H1 (cell line): ENCODE measurements around the gene PDE9A. TPM values are rescaled to one million over a fixed set of nuclear protein-coding genes. Genes with fewer than 3 reads are reported as not detected.

Source experiments
- CTCF ChIA-PET: fragments of 300-600 bp; sonication (Branson Sonifier 250); formaldehyde crosslinking; loops from one replicate; lab custom pipeline; 2021; ENCODE audit not compliant: partially characterized antibody; lab: Charles Lee
- POLR2A ChIA-PET: fragments of 300-600 bp; sonication (Branson Sonifier 250); formaldehyde crosslinking; loops from one replicate; lab custom pipeline; 2021; ENCODE audit warnings: inconsistent platforms; ENCODE audit not compliant: partially characterized antibody; lab: Charles Lee
- DNase-seq, 2 experiments: peaks; one replicate each; pipeline versions ENCODE4 v3.0.0 to v3.0.0-alpha.2; 2010 to 2022; ENCODE audit warnings: low spot score in 2 of 2, low read depth in 1 of 2, mixed read lengths in 1 of 2
- FAIRE-seq: peaks from 2 replicates; lab custom pipeline; 2011; peaks lifted over from hg19 to GRCh38; lab: Jason Lieb, UNC
- H2AFZ ChIP-seq: 2 replicates; pipeline ENCODE4 v1.8.1; 2012; ENCODE audit warnings: low read length, inconsistent platforms
- H2AK5ac ChIP-seq: 2 replicates; pipeline ENCODE4 v1.6.1; 2013; ENCODE audit warnings: low read depth, low read length
- H2BK120ac ChIP-seq: replicated peaks from 2 replicates; pipeline ENCODE3; 2013; ENCODE audit warnings: low read depth, low read length, inconsistent platforms
- H2BK12ac ChIP-seq: 2 replicates; pipeline ENCODE4 v1.6.1; 2013; ENCODE audit warnings: low read depth, low read length
- H2BK15ac ChIP-seq: 2 replicates; pipeline ENCODE4 v1.6.1; 2013; ENCODE audit warnings: low read length
- H2BK20ac ChIP-seq: 2 replicates; pipeline ENCODE4 v1.6.1; 2013; ENCODE audit warnings: low read length
- H2BK5ac ChIP-seq: 2 replicates; pipeline ENCODE4 v1.6.1; 2013; ENCODE audit warnings: low read depth, low read length
- H3K14ac ChIP-seq: 2 replicates; pipeline ENCODE4 v1.6.1; 2013; ENCODE audit warnings: inconsistent platforms; ENCODE audit not compliant: insufficient read length
- H3K18ac ChIP-seq: 2 replicates; pipeline ENCODE4 v1.6.1; 2013; ENCODE audit warnings: low read length; ENCODE audit errors: extremely low read depth
- H3K23ac ChIP-seq: 2 replicates; pipeline ENCODE4 v1.6.1; 2013; ENCODE audit warnings: inconsistent platforms; ENCODE audit not compliant: insufficient read length
- H3K23me2 ChIP-seq: 2 replicates; pipeline ENCODE4 v1.6.1; 2013; ENCODE audit warnings: low read depth, low read length
- H3K27ac ChIP-seq: 2 replicates; pipeline ENCODE4 v1.6.1; 2011; ENCODE audit warnings: low read depth, low read length, inconsistent platforms
- H3K27me3 ChIP-seq, 4 experiments: replicated peaks in 1 of 4; 1 replicate in 1 of 4; 2 replicates in 3 of 4; pipeline versions ENCODE4 v1.6.1 to v1.8.1; 2011 to 2013; ENCODE audit warnings: low read length in 3 of 4, mild to moderate bottlenecking in 3 of 4, inconsistent platforms in 2 of 4, mixed read lengths in 2 of 4, moderate library complexity in 1 of 4; ENCODE audit not compliant: control insufficient read depth in 3 of 4, insufficient read depth in 3 of 4; ENCODE audit errors: extremely low read depth in 1 of 4
- H3K36me3 ChIP-seq, 4 experiments: 2 replicates each; pipeline versions ENCODE4 v1.6.1 to v1.8.1; 2011 to 2013; ENCODE audit warnings: mild to moderate bottlenecking in 4 of 4, low read length in 3 of 4, moderate library complexity in 2 of 4, control low read depth in 1 of 4, inconsistent platforms in 1 of 4; ENCODE audit not compliant: insufficient read depth in 4 of 4, control insufficient read depth in 2 of 4
- H3K4ac ChIP-seq: replicated peaks from 2 replicates; pipeline ENCODE3; 2013; ENCODE audit warnings: low read length, low read depth, mixed read lengths, inconsistent platforms; ENCODE audit not compliant: insufficient read length
- H3K4me1 ChIP-seq, 4 experiments: replicated peaks in 1 of 4; 1 replicate in 1 of 4; 2 replicates in 3 of 4; pipeline versions ENCODE4 v1.6.1 to v1.8.1; 2011 to 2013; ENCODE audit warnings: low read length in 3 of 4, inconsistent platforms in 2 of 4, mixed read lengths in 1 of 4; ENCODE audit not compliant: insufficient read depth in 4 of 4, control insufficient read depth in 3 of 4
- H3K4me2 ChIP-seq, 2 experiments: 2 replicates each; pipeline versions ENCODE4 v1.6.1 to v1.8.1; 2011 to 2013; ENCODE audit warnings: low read depth in 2 of 2, low read length in 2 of 2, control low read depth in 1 of 2, inconsistent platforms in 1 of 2, mild to moderate bottlenecking in 1 of 2; ENCODE audit not compliant: insufficient read depth in 1 of 2
- H3K4me3 ChIP-seq, 4 experiments: fragments of 200-600, 300-600 bp in 1 of 4; sonication (generic), shearing (Covaris generic), sonication (Bioruptor Twin) in 1 of 4; 2 replicates each; pipeline versions ENCODE4 v1.5.1 to v1.8.1; 2011 to 2016; ENCODE audit warnings: low read length in 4 of 4, low read depth in 3 of 4, control low read depth in 2 of 4, inconsistent platforms in 2 of 4, mild to moderate bottlenecking in 2 of 4, mixed read lengths in 1 of 4, moderate library complexity in 1 of 4; ENCODE audit not compliant: insufficient read depth in 2 of 4; ENCODE audit errors: extremely low read depth in 1 of 4
- H3K56ac ChIP-seq: replicated peaks from 2 replicates; pipeline ENCODE3; 2013; ENCODE audit warnings: low read depth, mild to moderate bottlenecking, mixed read lengths, low read length, inconsistent platforms; ENCODE audit not compliant: insufficient read length
- H3K79me1 ChIP-seq: 2 replicates; pipeline ENCODE4 v1.6.1; 2013; ENCODE audit warnings: low read depth, low read length, control low read depth
- H3K79me2 ChIP-seq, 2 experiments: 2 replicates each; pipeline versions ENCODE4 v1.6.1 to v1.8.1; 2012 to 2013; ENCODE audit warnings: low read length in 2 of 2, mild to moderate bottlenecking in 2 of 2, inconsistent platforms in 1 of 2; ENCODE audit not compliant: insufficient read depth in 2 of 2, control insufficient read depth in 1 of 2
- H3K9ac ChIP-seq, 4 experiments: replicated peaks in 1 of 4; 1 replicate in 1 of 4; 2 replicates in 3 of 4; pipeline versions ENCODE4 v1.6.1 to v1.8.1; 2011 to 2013; ENCODE audit warnings: low read depth in 3 of 4, low read length in 3 of 4, control low read depth in 2 of 4, mild to moderate bottlenecking in 2 of 4, moderate library complexity in 2 of 4, inconsistent platforms in 1 of 4; ENCODE audit errors: extremely low read depth in 1 of 4
- H3K9me3 ChIP-seq, 2 experiments: 2 replicates each; pipeline versions ENCODE4 v1.6.1 to v1.8.1; 2012 to 2013; ENCODE audit warnings: mild to moderate bottlenecking in 2 of 2, moderate library complexity in 2 of 2, control low read depth in 1 of 2, inconsistent platforms in 1 of 2, low read depth in 1 of 2, low read length in 1 of 2, mixed read lengths in 1 of 2; ENCODE audit not compliant: insufficient read depth in 2 of 2
- H4K20me1 ChIP-seq, 2 experiments: replicated peaks in 1 of 2; 2 replicates each; pipeline versions ENCODE3 to v1.8.1; 2011 to 2013; ENCODE audit warnings: inconsistent platforms in 2 of 2, low read length in 2 of 2, mild to moderate bottlenecking in 1 of 2; ENCODE audit not compliant: insufficient read depth in 2 of 2, control insufficient read depth in 1 of 2
- H4K5ac ChIP-seq: 2 replicates; pipeline ENCODE4 v1.6.1; 2013; ENCODE audit warnings: low read length, low read depth, mixed read lengths, inconsistent platforms; ENCODE audit not compliant: insufficient read length
- H4K8ac ChIP-seq: 2 replicates; pipeline ENCODE4 v1.8.0; 2013; ENCODE audit warnings: mild to moderate bottlenecking, moderate library complexity, low read length, inconsistent platforms; ENCODE audit not compliant: insufficient read depth; ENCODE audit errors: extremely low read depth
- H4K91ac ChIP-seq: replicated peaks from 2 replicates; pipeline ENCODE3; 2013; ENCODE audit warnings: low read length, mixed read lengths, inconsistent platforms; ENCODE audit not compliant: insufficient read length
- BCL11A ChIP-seq, 2 experiments: IDR thresholded peaks; one replicate each; pipeline ENCODE4 v1.6.1; 2011; ENCODE audit warnings: low read depth in 2 of 2, low read length in 2 of 2, mild to moderate bottlenecking in 2 of 2
- CREB1 ChIP-seq: IDR thresholded peaks from 2 replicates; pipeline ENCODE4 v1.6.1; 2012; ENCODE audit warnings: inconsistent platforms
- EGR1 ChIP-seq: IDR thresholded peaks from 2 replicates; pipeline ENCODE4 v1.6.1; 2011; ENCODE audit warnings: low read depth, low read length, borderline replicate concordance
- HDAC2 ChIP-seq, 2 experiments: fragments of 300-600 bp in 1 of 2; sonication (generic) in 1 of 2; IDR thresholded peaks; 2 replicates each; pipeline ENCODE4 v1.6.1; 2011 to 2012; ENCODE audit warnings: low read depth in 2 of 2, low read length in 2 of 2, mild to moderate bottlenecking in 2 of 2, moderate library complexity in 2 of 2, borderline replicate concordance in 1 of 2, inconsistent platforms in 1 of 2
- JUN ChIP-seq: IDR thresholded peaks from 2 replicates; pipeline ENCODE4 v1.6.1; 2011; ENCODE audit warnings: low read depth, mild to moderate bottlenecking, improper control_type of control experiment, low read length
- POLR2A ChIP-seq, 2 experiments: IDR thresholded peaks; 1 replicate in 1 of 2; 2 replicates in 1 of 2; pipeline ENCODE4 v1.6.1; 2011; ENCODE audit warnings: low read depth in 2 of 2, low read length in 2 of 2, mild to moderate bottlenecking in 2 of 2; ENCODE audit errors: control extremely low read depth in 1 of 2
- POLR2AphosphoS5 ChIP-seq: IDR thresholded peaks from 2 replicates; pipeline ENCODE4 v1.6.1; 2011; ENCODE audit warnings: low read depth, low read length
- TAF7 ChIP-seq: optimal IDR thresholded peaks from 2 replicates; pipeline ENCODE3; 2011; ENCODE audit warnings: low read depth, mild to moderate bottlenecking, inconsistent platforms, low read length, moderate library complexity, borderline replicate concordance
- TCF12 ChIP-seq: IDR thresholded peaks from 2 replicates; pipeline ENCODE4 v1.6.1; 2011; ENCODE audit warnings: low read depth, mild to moderate bottlenecking, low read length
- YY1 ChIP-seq: IDR thresholded peaks from 2 replicates; pipeline ENCODE4 v1.6.1; 2011; ENCODE audit warnings: low read depth, mild to moderate bottlenecking, low read length
- WGBS, 2 experiments: shearing (Covaris generic) in 1 of 2; methylation state at CpG; one replicate each; pipeline versions ENCODE4 v1.1.6 to v1.1.7; 2013 to 2015; ENCODE audit warnings: low lambda C conversion rate in 2 of 2, mixed read lengths in 2 of 2, inconsistent platforms in 1 of 2, low coverage in 1 of 2, missing lambda C conversion rate in 1 of 2; ENCODE audit not compliant: insufficient replicate concordance in 2 of 2, insufficient coverage in 1 of 2, insufficient read length in 1 of 2; ENCODE audit errors: extremely low coverage in 1 of 2, missing lambda C conversion rate in 1 of 2; 5-methylcytosine and 5-hydroxymethylcytosine counted together
- polyA plus RNA-seq, 7 experiments: library from polyadenylated mRNA; depleted of rRNA in 3 of 7; stranded (reverse) in 5 of 7; unstranded in 2 of 7; fragments of >200 nt in 5 of 7; fragments of 200-250 nt in 2 of 7; gene quantifications; 1 replicate in 5 of 7; 2 replicates in 1 of 7; 4 replicates in 1 of 7; pipeline versions ENCODE4 v1.2.1 to v1.2.3, GENCODE V29; 2011 to 2013; ENCODE audit warnings: missing spikeins in 2 of 7, mixed read lengths in 2 of 7
- total RNA-seq: library from RNA; stranded (reverse); fragmentation: NEBNext Ultra II Directional; extraction: Animal tissue kit (Norgen Biotek cat#: 25700); gene quantifications from 2 replicates; pipeline ENCODE4 v1.2.1, GENCODE V29; 2021
- TF ChIP-seq, protein P1 (sequence below): IDR thresholded peaks from 2 replicates; pipeline ENCODE4 v1.6.1; 2011; ENCODE audit warnings: low read depth, mild to moderate bottlenecking, low read length; ENCODE audit not compliant: insufficient read depth

Gene PDE9A
- total and polyA plus RNA-seq, 2 of the 8 experiments (the other 6 are each of a cell fraction or from before 2014, with no cell fraction given): 39.2 to 45.9 TPM

DNA sequence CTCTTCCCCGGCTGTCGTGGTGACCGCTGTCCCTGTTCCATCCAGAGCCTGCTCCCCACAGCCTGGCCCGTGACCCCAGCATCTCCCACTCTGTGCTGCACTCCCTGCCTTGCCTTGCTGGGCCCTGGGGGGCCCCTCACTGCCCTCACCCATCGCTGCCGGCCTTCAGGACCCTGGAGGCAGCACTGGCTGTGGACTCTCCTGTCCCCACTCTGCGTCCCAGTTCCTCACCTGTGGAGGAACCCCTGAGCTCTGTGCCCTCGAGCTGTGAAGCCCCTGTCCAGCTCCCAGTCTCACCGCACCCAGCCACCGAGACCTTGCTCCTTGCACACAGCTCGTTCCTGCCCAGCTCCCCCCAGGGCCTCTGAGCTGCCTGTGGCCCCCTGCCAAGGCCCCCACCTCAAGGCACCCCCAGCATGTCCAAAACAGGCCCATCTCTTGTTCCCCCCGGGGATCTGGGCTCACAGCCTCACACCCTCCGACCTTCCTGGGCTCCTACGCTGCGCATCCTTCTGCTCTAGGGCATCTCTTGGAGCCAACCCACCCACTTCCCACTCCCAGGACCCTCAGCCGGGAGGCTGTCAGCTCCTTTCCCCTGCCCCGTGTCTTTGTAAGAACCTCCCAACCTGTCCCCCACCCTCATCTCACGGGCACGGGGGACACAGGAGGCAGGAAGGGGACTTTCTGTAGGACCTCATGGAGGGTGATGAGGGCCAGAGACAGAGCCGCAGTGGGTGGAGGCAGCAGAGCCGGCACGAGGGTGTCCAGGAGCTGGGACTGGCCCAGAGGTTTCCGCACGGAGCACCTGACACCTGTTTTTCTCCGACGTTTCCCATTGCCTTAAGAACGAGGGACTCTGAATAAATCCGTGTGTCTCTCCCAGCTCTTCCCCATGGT is 116.6 kb downstream of the PDE9A start:
- Histone ChIP-seq H4K5ac (no peak overlapping the region), H3K18ac (no peak overlapping the region), H4K91ac (no peak overlapping the region), H2AK5ac (no peak overlapping the region), H3K23me2 (peaks cover 1% of the 10 kb centered on the region; the same call in 1 of the 2 replicates), H2BK5ac (peak overlapping the region; percentile 49; the same call in 1 of the 2 replicates), H4K20me1 (peaks cover 0 to 7% of the 10 kb centered on the region in 2 experiments), H3K36me3 (peaks cover 24 to 57% (median 49%) of the 10 kb centered on the region in 4 experiments; a peak in 7 of 8 replicates), H3K4me1 (no peaks in the 10 kb centered on the region), H3K4me2 (no peak overlapping the region), H3K23ac (no peak overlapping the region), H3K4ac (no peak overlapping the region), H3K14ac (no peak overlapping the region), H3K79me2 (no peaks in the 10 kb centered on the region), H3K27me3 (no peaks in the 10 kb centered on the region), H2BK20ac (no peak overlapping the region), H3K9ac (no peak overlapping the region), H2BK12ac (no peak overlapping the region), H3K79me1 (0 out of 2 replicates have a peak, but pooled peaks cover 4% of the 10 kb centered on the region), H2AFZ (no peak overlapping the region), H3K56ac (no peak overlapping the region), H2BK120ac (no peak overlapping the region), H2BK15ac (no peak overlapping the region), H3K27ac (no peak overlapping the region), H4K8ac (no peak overlapping the region; the same call in 1 of the 2 replicates), H3K9me3 (no peaks in the 10 kb centered on the region), H3K4me3 (no peak overlapping the region)
- FAIRE-seq (no peak), DNase-seq (no peak)
- POLR2A ChIA-PET: interaction anchor here (1.1 to 1.6 kb wide), 2 partner anchors 9 to 12 kb away, joined by 3 to 4 read pairs; no protein-coding TSS in a partner anchor
- CTCF ChIA-PET: interaction anchor here (3.0 kb wide), 1 partner anchor 11 kb away, joined by 8 read pairs; no protein-coding TSS in a partner anchor
- WGBS, 2 experiments: 91% methylated on average over 23 of the region's 28 CpGs; no CpG with 5 or more reads in 1 of the 2 experiments
- TF ChIP-seq CREB1 (no peak), HDAC2 (IDR thresholded peaks at IDR 0.05; ENCODE audit: borderline replicate concordance in 1 of 2, low read depth in 2 of 2, low read length in 2 of 2) (no peak), EGR1 (no peak), POLR2AphosphoS5 (no peak), YY1 (no peak), TCF12 (no peak), JUN (no peak), TAF7 (no peak), BCL11A (IDR thresholded peaks at IDR 0.05; ENCODE audit: low read depth in 2 of 2, low read length in 2 of 2) (no peak), POLR2A (IDR thresholded peaks at IDR 0.05; ENCODE audit: control extremely low read depth in 1 of 2, low read depth in 2 of 2, low read length in 2 of 2) (no peak)
- TF ChIP-seq, protein P1, sequence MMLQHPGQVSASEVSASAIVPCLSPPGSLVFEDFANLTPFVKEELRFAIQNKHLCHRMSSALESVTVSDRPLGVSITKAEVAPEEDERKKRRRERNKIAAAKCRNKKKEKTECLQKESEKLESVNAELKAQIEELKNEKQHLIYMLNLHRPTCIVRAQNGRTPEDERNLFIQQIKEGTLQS: no peak
